ENCODE results near the gene HCST.

The HCST gene

GRCh38 chr19:35937345-35938281, 35.3 kb downstream of the HCST start:
- no peak for DNase-seq (ENCODE audit: low read depth)

- DNase-seq (ENCODE audit: low read depth) = no peak
Measured at GRCh38 chr19:35938282-35939224, 36.2 kb downstream of the HCST start.

- DNase-seq (ENCODE audit: low read depth) = no peak
Measured at GRCh38 chr19:35939307-35940077, 37.2 kb downstream of the HCST start.

GRCh38 chr19:35940078-35940775, 37.9 kb downstream of the HCST start:
- no peak for DNase-seq (ENCODE audit: low read depth)

- DNase-seq (ENCODE audit: low read depth) = no peak
Measured at GRCh38 chr19:35940839-35941238, 38.5 kb downstream of the HCST start.

GRCh38 chr19:35942235-35942634, 39.9 kb downstream of the HCST start:
- DNase-seq (ENCODE audit: low read depth) = no peak

- no peak for DNase-seq (ENCODE audit: low read depth)
Measured at GRCh38 chr19:35943321-35944301, 41.3 kb downstream of the HCST start.

GRCh38 chr19:35944556-35944955, 42.2 kb downstream of the HCST start:
- DNase-seq (ENCODE audit: low read depth) = no peak

GRCh38 chr19:35945121-35945790, 42.9 kb downstream of the HCST start:
- DNase-seq (ENCODE audit: low read depth) = no peak

GRCh38 chr19:35946203-35946602, 43.9 kb downstream of the HCST start:
- no peak for DNase-seq (ENCODE audit: low read depth)

- DNase-seq (ENCODE audit: low read depth) = no peak
Measured at GRCh38 chr19:35949131-35949530, 46.8 kb downstream of the HCST start.

Measured in activated gamma-delta T cell treated with anti-CD3 and anti-CD28 coated beads, Interleukin-2, amount 50 U/mL, for 16 hours (primary cell).